Aorta (tissue), 5 donors: Measurements from ENCODE around the gene CTSZ. TPM values are rescaled to one million over a fixed set of nuclear protein-coding genes. Genes with fewer than 3 reads are reported as not detected.

Experiments used
- ATAC-seq: fragments of 200-7000 bp; cut with Tn5 transposase; one replicate; pipeline ENCODE4 v1.9.1; 2022; ENCODE audit warnings: moderate library complexity; ENCODE audit not compliant: low FRiP score
- DNase-seq, 2 donors: peaks; one replicate each; pipeline ENCODE4 v3.0.0-alpha.2; 2020
- H3K27ac ChIP-seq, 2 donors: one replicate each; pipeline ENCODE4 v1.5.1; 2013; ENCODE audit warnings: low read length in 2 of 2, mild to moderate bottlenecking in 2 of 2, moderate library complexity in 2 of 2, control low read depth in 1 of 2, inconsistent platforms in 1 of 2, low read depth in 1 of 2
- H3K27me3 ChIP-seq, 2 donors: one replicate each; pipeline ENCODE4 v1.6.1; 2013; ENCODE audit warnings: control low read depth in 1 of 2, low read length in 1 of 2, mild to moderate bottlenecking in 1 of 2, moderate library complexity in 1 of 2; ENCODE audit not compliant: insufficient read depth in 2 of 2, control insufficient read depth in 1 of 2
- H3K36me3 ChIP-seq, 2 donors: one replicate each; pipeline ENCODE4 v1.6.1; 2013; ENCODE audit warnings: control low read depth in 1 of 2, low read length in 1 of 2, mild to moderate bottlenecking in 1 of 2; ENCODE audit not compliant: insufficient read depth in 2 of 2, control insufficient read depth in 1 of 2
- H3K4me1 ChIP-seq, 2 donors: one replicate each; pipeline ENCODE4 v1.6.1; 2013; ENCODE audit warnings: low read length in 2 of 2, control low read depth in 1 of 2, mild to moderate bottlenecking in 1 of 2, moderate library complexity in 1 of 2; ENCODE audit not compliant: insufficient read depth in 2 of 2, control insufficient read depth in 1 of 2
- H3K4me3 ChIP-seq, 2 donors: one replicate each; pipeline ENCODE4 v1.5.1; 2013; ENCODE audit warnings: low read length in 2 of 2, control low read depth in 1 of 2, mild to moderate bottlenecking in 1 of 2
- H3K9me3 ChIP-seq: one replicate; pipeline ENCODE4 v1.6.1; 2013; ENCODE audit warnings: mild to moderate bottlenecking, low read length; ENCODE audit not compliant: control insufficient read depth
- WGBS, 2 donors: extraction: QIAGEN DNeasy Blood & Tissue Kit; methylation state at CpG; one replicate each; pipeline ENCODE4 v1.1.7; 2013; 5-methylcytosine and 5-hydroxymethylcytosine counted together
- intact Hi-C, 2 donors: fragments of 100-400 bp; cut with DNase I; formaldehyde crosslinking; loops; one replicate each; pipeline versions ENCODE4 v1.14.2 to v1.15.0; 2022
- polyA plus RNA-seq, 2 donors: library from polyadenylated mRNA; stranded (reverse); fragments of 200-250 nt; gene quantifications; one replicate each; pipeline ENCODE4 v1.2.3, GENCODE V29; 2013
- total RNA-seq, 2 donors: library from RNA; stranded (reverse); fragmentation: NEBNext Ultra II Directional; extraction: Animal tissue kit (Norgen Biotek cat#: 25700); gene quantifications; one replicate each; pipeline ENCODE4 v1.2.1, GENCODE V29; 2021
- donor health status: healthy with polysubstance abuse.
- donor health status: Bipolar disorder and iron deficiency.
- donor health status: DM: no; HTN: no; CAD: no.
- donor health status: DM: no; HTN: no; CAD: no.
- donor health status: DM: yes; HTN: yes; CAD: no.

Gene CTSZ
- total and polyA plus RNA-seq, 4 donors = 183 to 350 (median 270) TPM

GRCh38 chr20:58976061-58976730, 30.9 kb downstream of the CTSZ start:
- no peak for DNase-seq
- intact Hi-C loops = no loop called here
- ATAC-seq = no peak
- Histone ChIP-seq H3K27ac (no peak overlapping the region), H3K9me3 (peaks cover 3% of the 10 kb centered on the region), H3K27me3 (no peaks in the 10 kb centered on the region), H3K36me3 (no peaks in the 10 kb centered on the region), H3K4me1 (no peaks in the 10 kb centered on the region), H3K4me3 (no peak overlapping the region)
- WGBS, 2 donors = 88 to 92% methylated on average over 3 of the region's 3 CpGs

DNA sequence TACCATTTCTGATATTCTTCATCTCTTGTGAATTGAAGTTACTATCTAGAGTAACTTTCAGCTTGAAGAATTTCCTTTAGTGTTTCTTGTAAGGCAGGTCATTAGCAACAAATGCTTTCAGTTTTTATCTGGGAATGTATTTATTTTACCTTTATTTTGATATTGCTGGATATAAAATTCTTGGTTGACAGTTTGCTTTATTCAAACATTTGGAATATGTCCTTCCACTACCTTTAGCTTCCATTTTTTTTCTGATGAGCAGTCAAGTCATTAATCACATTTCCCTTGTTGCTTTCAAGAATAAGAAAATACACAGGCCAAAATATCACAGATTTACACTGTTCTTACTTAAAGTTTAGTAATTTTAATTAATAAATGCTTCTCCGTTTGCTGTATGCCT, 31.7 kb downstream of the CTSZ start:
- DNase-seq = no peak
- Histone ChIP-seq H3K36me3 (no peaks in the 10 kb centered on the region), H3K4me1 (no peaks in the 10 kb centered on the region), H3K9me3 (peaks cover 3% of the 10 kb centered on the region), H3K27me3 (no peaks in the 10 kb centered on the region), H3K27ac (no peak overlapping the region), H3K4me3 (no peak overlapping the region)
- no peak for ATAC-seq
- 91 to 96% methylated on average over 1 of the region's 1 CpG for WGBS, 2 donors
- intact Hi-C loops = no loop called here

GRCh38 chr20:58973866-58974265, 33.2 kb downstream of the CTSZ start:
- no peaks in the 10 kb centered on the region for H3K27me3 ChIP-seq
- no peak overlapping the region for H3K4me3 ChIP-seq
- ATAC-seq = no peak
- H3K9me3 ChIP-seq = peaks cover 3% of the 10 kb centered on the region
- no peak overlapping the region for H3K27ac ChIP-seq
- no peaks in the 10 kb centered on the region for H3K36me3 ChIP-seq
- no peaks in the 10 kb centered on the region for H3K4me1 ChIP-seq
- DNase-seq = no peak
- intact Hi-C loops = no loop called here
- 85 to 91% methylated on average over 3 of the region's 3 CpGs for WGBS, 2 donors

GRCh38 chr20:58973179-58973578, 33.9 kb downstream of the CTSZ start:
- intact Hi-C loops = no loop called here

GRCh38 chr20:58971429-58971828, 35.6 kb downstream of the CTSZ start:
- Histone ChIP-seq H3K4me3 (no peak overlapping the region), H3K36me3 (no peaks in the 10 kb centered on the region), H3K27ac (no peak overlapping the region), H3K27me3 (no peaks in the 10 kb centered on the region), H3K4me1 (no peaks in the 10 kb centered on the region), H3K9me3 (peaks cover 3% of the 10 kb centered on the region)
- DNase-seq (no peak), ATAC-seq (no peak)
- 81 to 85% methylated on average over 6 of the region's 6 CpGs for WGBS, 2 donors
- intact Hi-C loops = no loop called here

More at GRCh38 chr20:58973179-58973578, 33.9 kb downstream of the CTSZ start:
- no peak overlapping the region for H3K4me3 ChIP-seq
- ATAC-seq (no peak), DNase-seq (no peak)
- H3K27me3 ChIP-seq = no peaks in the 10 kb centered on the region
- WGBS, 2 donors = 87 to 93% methylated on average over 4 of the region's 4 CpGs
- no peaks in the 10 kb centered on the region for H3K36me3 ChIP-seq
- H3K9me3 ChIP-seq = peaks cover 3% of the 10 kb centered on the region
- H3K27ac ChIP-seq = no peak overlapping the region
- H3K4me1 ChIP-seq = no peaks in the 10 kb centered on the region

DNA sequence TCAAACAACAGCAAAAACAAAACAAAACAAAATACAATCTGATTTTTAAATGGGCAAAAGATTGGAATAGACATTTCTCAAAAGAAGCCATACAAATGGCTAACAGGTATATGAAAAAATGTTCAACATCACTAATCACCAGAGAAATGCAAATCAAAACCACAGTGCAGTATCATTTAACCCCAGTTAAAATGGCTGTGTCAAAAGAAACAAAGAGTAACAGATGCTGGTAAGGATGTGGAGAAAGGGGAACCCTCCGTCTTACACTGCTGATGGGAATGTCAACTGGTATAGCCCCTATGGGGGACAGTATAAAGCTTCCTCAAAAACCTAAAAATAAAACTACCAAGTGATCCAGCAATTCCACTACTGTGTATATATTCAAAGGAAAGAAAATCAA, 36.9 kb downstream of the CTSZ start:
- no peak overlapping the region for H3K4me3 ChIP-seq
- no peaks in the 10 kb centered on the region for H3K4me1 ChIP-seq
- no peaks in the 10 kb centered on the region for H3K9me3 ChIP-seq
- no peaks in the 10 kb centered on the region for H3K36me3 ChIP-seq
- whole genome bisulfite sequencing, 2 donors = 74 to 89% methylated on average over 1 of the region's 1 CpG
- H3K27me3 ChIP-seq = no peaks in the 10 kb centered on the region
- no peak overlapping the region for H3K27ac ChIP-seq
- no peak for DNase-seq
- intact Hi-C loops = no loop called here
- ATAC-seq = no peak

DNA sequence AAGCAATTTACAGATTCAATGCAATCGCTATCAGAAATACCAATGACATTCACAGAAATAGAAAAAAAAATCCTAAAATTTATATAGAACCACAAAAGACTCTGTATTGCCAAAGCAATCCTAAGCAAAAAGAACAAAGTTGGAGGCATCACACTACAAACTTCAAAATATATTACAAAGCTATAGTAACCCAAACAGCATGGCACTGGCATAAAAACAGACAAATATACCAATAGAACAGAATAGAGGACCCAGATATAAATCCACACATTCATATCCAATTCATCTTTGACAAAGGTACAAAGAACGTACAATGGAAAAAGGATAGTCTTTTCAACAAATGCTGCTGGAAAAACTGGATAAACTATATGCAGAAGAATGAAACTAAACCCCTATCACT, 37.6 kb downstream of the CTSZ start:
- no peak for DNase-seq
- no peak for ATAC-seq
- H3K4me1 ChIP-seq = no peaks in the 10 kb centered on the region
- H3K4me3 ChIP-seq = no peak overlapping the region
- no peaks in the 10 kb centered on the region for H3K27me3 ChIP-seq
- intact Hi-C loops = no loop called here
- H3K27ac ChIP-seq = no peak overlapping the region
- no peaks in the 10 kb centered on the region for H3K36me3 ChIP-seq
- WGBS, 2 donors = 70 to 71% methylated on average over 2 of the region's 2 CpGs
- H3K9me3 ChIP-seq = no peaks in the 10 kb centered on the region

DNA sequence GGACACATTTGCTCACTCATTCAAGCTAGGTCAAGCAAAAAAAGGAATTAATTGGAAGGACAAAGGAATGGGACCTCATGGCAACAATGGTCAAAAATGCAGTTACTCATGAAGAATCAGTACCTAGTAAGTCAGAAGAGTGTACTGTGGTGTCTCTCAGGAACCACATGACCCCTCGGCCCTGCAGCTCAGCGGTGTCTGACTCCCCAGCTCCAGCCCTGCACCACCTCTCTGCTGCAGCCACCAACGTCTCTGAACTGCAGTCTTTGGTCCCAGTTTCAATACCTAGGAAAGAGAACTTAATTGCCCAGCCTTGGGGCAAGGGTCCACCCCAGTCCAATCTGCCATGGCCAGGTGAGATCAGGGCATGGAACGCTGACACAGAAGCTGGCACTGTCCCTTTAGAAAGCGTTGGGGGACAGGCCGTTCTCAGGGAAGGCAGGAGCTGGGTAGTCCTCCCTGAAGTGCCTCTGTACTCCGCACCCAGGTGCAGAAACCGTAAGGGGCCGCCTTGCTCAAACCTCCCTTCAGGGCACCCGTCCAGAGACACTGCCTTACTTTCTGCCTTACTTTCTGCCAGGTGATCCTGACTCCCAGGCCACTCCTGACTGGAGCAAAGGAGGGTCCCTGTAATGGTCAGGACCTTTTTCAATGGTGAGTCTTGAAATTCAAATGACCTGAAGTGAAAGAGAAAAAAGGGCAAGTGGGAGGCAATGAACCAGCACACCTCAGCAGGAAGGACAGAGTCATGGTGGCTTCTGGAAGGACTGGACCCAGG, 39.2 kb downstream of the CTSZ start:
- Histone ChIP-seq H3K27me3 (no peaks in the 10 kb centered on the region), H3K36me3 (no peaks in the 10 kb centered on the region), H3K9me3 (no peaks in the 10 kb centered on the region), H3K27ac (no peak overlapping the region), H3K4me3 (no peak overlapping the region), H3K4me1 (no peaks in the 10 kb centered on the region)
- WGBS, 2 donors = 85 to 86% methylated on average over 10 of the region's 10 CpGs
- DNase-seq = no peak
- no peak for ATAC-seq
- intact Hi-C loops = no loop called here
